DMS 273 (cell line): ENCODE measurements around the gene LUC7L.
A peak's percentile ranks its signal among the peaks of the same experiment; 100 is the strongest.
"Not testable (repeated sequence)": the region's sequence is repeated elsewhere in the genome, so short reads cannot be mapped to it uniquely, and the experiment has no call there.

Experiments
- DNase-seq: peaks from one replicate; lab custom pipeline; 2025; ENCODE audit not compliant: unreplicated experiment; lab: John Stamatoyannopoulos, UW

LUC7L gene

DNA sequence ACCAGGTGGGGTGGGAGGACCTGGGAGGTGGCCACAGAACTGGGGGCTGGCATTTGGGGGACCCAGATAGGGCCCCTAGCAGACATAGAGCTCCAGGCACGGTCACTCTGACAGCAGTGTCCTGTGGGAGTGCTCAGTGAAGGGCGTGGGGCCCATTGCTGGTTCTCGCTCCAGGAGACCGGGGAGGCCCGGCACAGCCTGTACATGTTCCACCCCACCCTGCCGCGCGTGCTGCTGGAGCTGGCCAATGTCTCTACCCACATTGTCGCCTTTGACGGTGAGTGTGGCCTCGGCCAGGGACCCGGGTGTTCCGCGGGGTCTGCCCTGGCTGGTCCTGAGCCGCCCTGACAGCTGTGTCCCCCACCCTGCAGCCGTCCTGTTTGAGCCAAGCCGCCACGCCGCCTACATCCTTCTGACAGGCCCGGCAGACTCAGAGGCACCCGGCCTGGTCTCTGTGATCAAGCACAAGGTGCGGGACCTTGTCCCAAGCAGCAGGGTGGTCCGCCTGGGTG is 35.2 kb upstream of the LUC7L start:
- no peak for DNase-seq

DNA sequence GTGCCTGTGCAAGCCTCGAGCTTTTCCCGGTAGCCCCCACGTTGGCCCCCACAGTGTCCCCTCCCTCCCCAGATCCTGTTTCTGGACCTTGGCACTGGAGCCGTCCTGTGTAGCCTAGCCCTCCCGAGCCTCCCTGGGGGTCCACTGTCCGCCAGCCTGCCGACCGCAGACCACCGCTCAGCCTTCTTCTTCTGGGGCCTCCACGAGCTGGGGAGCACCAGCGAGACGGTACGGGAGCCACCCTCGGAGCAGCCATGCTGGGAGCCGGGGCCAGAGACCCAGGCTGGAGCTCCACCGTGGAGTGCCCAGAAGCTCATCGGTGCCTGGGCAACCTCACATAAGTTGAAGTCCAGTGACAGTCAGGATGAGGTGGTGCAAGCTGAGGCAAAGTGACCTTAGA is 34.7 kb upstream of the LUC7L start:
- DNase-seq, result no peak

DNA sequence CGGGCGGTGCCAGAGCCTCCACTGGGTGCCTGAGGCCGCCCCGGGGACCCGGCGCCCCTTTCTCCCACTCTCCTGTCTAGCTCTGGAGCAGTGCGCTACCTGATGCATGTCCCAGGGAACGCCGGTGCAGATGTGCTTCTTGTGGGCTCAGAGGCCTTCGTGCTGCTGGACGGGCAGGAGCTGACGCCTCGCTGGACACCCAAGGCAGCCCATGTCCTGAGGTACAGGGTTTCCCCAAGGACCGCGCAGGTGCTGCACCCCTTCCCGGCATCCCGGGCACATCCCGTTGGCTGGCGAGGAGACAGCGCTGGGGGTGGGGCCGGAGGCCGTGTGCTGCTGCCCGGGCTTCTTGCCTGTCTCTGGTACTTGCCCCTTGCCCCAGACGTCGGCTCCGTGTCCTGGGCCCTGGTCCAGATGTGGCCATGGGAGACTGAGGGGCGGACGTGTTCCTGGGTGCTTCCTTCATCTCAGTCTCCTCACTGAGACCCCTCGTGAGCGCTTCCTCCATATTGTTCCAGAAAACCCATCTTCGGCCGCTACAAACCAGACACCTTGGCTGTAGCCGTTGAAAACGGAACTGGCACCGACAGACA is 34.0 kb upstream of the LUC7L start:
- DNase-seq, result no peak

DNA sequence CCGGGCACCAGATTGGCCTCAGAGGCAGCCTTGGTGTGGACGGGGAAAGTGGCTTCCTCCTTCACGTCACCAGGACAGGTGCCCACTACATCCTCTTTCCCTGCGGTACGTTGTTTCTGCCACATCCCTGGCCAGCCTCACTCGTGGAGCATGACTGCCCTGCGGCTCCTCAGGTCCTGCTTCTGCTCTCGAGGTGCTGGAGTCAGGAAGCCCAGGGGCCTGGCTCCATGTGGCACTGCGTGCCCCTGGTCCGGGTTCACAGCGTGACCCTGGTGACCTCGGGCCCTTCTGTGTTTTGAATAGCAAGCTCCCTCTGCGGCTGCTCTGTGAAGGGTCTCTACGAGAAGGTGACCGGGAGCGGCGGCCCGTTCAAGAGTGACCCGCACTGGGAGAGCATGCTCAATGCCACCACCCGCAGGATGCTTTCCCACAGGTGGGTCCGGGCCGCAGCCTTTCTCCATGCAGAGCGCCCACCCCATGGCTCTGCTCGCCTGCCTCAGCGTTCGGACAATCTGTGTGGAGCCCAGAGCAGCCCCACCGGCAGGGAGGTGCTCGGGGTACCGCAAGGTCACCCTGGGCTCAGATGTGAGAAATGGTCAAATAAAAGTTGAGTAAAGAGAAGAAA is 33.0 kb upstream of the LUC7L start:
- DNase-seq, result no peak

DNA sequence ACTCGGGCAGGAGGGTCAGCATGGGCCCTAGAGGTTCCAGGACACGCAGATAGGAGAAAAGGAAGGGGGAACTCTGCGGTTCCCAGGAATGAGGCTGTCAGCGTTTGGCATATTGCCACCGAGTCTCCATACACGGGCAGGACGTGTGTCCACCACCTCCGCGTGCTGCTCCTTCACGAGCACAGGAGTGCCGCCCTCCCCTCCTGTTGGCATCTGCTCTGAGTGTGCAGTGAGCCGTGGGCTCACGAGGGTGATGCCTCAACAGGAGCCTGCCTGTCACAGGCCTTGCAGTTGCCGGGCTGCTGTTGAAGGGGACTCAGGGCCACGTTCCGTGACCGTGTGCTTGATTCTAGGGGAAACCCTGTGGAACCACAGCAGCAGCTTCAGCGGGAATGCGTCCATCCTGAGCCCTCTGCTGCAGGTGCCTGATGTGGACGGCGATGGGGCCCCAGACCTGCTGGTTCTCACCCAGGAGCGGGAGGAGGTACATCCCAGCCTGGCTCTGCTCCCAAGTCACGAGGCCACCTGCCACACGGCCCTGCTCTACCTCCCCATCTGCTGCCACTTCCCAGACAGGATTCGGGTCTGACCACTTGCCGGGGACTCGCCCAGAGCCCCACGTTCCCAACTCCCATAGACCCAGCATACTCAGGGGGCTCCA is 31.9 kb upstream of the LUC7L start:
- DNase-seq, result peak; percentile 77

DNA sequence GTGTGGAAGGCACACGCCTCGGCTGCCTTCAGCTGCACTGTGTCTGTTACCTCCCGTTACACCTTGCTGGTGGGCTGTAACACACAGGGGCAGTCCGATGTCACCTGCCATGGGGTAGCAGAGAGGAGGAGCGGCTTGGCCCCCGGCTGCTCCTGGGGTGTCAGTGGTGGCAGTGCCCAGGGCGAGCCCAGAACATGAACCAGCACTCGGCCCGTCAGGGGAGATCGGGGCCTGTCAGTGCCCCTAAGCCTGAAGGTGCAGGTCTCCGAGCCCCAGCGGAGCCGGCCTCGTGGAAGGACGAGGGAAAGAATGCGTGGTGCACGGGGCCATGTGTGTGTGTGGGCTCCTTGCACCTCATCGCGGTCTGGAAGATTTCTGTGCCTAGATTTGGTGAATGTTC is 31.1 kb upstream of the LUC7L start:
- no peak for DNase-seq

DNA sequence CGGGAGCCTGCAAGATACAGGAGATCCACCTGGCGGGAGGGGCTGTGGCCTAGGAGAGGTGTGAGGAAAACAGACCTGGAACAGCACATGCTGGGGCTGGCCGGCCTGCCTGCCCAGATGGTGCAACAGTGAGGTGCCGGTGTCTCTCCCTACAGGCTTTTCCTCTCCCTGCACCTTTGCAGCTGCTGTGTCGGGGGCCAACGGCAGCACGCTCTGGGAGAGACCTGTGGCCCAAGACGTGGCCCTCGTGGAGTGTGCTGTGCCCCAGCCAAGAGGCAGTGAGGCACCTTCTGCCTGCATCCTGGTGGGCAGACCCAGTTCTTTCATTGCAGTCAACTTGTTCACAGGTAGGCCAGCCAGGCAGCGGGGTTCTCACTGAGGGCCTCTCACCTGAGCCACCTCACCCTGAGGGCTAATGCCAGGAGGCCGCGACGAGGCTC is 30.6 kb upstream of the LUC7L start:
- DNase-seq, result no peak

DNA sequence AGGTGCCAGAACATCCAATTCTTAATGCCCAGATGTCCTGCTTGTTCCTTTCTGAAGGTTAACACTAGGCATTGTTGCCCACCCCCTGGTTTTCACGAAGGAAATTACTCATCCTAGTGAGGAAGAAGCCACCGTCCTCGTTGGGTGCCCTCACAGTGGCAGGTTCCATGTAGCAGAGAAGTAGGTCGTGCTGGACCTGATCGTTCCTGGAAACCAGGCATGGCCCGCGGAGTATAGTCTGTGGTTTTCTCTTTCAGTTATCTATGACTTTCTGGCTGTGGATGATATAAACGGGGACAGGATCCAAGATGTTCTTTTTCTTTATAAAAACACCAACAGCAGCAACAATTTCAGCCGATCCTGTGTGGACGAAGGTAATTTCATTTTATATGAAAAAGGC is 30.0 kb upstream of the LUC7L start:
- no peak for DNase-seq

DNA sequence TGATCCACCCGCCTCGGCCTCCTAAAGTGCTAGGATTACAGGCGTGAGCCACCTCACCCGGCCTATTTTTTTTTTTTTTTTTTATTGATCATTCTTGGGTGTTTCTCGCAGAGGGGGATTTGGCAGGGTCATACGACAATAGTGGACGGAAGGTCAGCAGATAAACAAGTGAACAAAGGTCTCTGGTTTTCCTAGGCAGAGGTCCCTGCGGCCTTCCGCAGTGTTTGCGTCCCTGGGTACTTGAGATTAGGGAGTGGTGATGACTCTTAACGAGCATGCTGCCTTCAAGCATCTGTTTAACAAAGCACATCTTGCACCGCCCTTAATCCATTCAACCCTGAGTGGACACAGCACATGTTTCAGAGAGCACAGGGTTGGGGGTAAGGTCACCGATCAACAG is 28.8 kb upstream of the LUC7L start:
- not testable (repeated sequence) for DNase-seq

DNA sequence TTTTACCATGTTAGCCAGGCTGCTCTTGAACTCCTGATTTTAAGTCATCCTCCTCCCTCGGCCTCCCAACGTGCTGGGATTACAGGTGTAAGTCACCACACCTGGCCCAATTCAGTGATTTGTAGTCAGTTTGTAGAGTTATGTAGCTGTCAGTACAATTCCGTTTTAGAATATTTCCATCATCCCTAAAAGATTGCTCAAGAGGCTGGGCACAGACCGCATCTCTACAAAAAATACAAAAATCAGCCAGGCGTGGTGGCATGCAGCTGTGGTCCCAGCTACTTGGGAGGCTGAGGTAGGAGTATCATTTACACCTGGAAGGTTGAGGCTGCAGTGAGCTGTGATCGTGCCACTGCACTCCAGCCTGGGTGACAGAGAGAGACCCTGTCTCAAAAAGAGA is 25.9 kb upstream of the LUC7L start:
- no peak for DNase-seq

DNA sequence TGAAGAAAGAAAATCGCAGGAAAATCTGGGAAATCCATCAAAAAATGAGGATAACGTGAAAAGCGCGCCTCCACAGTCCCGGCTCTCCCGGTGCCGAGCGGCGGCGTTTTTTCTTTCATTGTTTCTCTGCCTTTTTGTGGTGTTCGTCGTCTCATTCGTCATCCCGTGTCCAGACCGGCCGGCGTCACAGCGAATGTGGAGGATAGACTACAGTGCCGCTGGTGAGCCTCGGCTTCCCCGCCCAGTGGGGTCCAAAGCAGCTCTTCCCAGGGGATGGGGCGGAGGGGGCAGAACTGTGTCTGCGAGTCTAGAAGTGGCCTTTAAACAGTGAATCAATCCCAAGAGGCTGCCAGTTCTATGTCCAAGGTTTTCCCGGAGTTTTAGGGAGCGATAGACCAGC is 25.2 kb upstream of the LUC7L start:
- no peak for DNase-seq

DNA sequence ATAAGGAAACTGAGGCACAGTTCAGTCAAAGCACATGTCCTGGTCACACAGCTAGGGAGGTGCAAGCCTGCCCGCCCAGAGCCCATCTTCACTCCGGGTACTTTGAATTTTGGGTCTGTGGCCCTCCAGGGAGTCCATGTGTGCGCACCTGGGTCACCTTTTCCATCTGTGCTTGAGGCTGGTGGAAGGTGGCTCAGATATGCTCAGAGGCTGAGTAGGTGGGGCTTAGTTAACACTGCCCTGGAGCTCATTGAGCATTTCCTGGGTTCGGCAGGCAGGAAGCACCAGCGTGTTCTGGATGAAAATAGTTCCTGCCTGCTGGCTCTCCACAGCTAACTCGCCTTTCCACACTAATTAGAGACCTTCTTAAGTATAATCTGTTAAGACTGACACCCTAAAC is 24.6 kb upstream of the LUC7L start:
- no peak for DNase-seq

DNA sequence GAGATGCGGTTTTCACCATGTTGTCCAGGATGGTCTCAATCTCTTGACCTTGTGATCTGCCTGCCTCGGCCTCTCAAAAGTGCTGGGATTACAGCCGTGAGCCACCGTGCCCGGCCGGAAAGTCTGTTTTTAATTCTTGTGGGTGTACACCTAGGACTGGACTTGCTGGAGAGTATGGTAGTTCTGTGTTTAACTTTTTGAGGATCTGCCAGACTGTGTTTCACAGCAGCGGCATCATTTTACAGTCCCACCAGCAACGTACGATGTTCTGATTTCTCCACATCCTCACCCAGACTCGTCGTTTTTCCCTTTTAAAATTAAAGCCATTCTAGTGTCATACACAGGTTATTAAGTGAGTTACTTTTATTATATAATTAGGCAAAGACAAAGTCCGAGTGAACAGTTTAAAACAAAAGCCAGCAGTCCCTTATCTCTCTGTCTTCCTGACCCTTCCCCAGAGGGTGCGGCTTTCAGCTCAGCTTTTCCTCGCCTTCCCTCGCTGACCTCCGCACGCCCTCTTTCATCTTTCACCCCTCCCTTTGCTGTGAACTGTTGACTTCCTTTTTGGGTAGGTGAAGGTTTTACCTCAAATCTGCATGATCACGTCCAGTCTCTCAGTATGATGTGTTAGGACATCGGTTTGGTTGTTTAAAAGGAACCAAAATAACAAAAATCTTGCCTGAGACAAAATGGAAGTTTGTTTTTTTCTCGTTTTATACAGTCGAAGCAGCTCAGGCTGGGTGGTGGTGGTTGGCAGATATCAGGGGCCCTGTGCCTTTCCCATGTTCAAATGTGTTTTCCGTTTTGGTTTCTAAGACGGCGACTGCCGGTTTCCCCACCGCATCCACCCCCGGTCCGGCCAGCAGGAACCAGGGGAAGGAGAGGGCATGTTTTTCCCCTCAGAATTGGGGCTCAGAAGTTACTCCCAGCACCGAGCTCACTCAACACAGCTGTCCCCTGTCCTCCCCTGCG is 23.4 kb upstream of the LUC7L start:
- DNase-seq, result no peak

DNA sequence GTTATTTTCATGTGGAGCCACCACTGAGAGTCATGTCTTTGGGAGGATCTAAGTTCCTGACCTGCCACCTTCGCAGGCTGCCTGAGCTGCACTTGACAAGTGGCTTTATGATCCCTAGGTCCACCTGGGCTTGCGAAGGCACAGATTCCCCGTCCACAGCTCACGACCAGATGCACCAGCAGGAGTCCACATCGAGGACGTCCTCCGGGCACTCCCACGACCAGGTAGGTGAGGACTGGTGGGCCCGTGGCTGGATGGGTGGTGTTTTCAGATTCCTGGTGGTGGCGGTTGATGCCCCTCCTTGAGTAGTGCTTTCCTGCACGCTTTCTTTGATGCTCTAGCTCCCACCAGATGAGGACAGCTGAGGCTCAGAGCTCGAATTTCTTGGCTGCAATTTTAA is 20.2 kb upstream of the LUC7L start:
- DNase-seq, result no peak

DNA sequence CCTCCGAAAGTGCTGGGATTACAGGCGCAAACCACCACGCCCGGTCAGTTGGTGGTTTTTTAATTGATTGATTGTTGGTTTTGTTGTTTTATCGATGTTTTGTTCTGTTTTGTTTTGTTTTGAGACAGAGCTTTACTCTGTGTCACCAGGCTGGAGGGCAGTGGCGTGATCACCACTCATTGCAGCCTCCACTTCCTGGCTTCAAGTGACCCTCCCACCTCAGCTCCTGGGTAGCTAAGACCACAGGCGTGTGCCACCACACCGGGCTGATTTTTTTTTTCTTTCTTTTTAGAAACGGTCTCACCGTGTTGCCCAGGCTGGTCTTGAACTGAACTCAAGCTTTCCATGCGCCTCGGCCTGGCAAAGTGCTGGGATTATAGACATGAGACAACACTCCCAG is 17.8 kb upstream of the LUC7L start:
- DNase-seq, result no peak

DNA sequence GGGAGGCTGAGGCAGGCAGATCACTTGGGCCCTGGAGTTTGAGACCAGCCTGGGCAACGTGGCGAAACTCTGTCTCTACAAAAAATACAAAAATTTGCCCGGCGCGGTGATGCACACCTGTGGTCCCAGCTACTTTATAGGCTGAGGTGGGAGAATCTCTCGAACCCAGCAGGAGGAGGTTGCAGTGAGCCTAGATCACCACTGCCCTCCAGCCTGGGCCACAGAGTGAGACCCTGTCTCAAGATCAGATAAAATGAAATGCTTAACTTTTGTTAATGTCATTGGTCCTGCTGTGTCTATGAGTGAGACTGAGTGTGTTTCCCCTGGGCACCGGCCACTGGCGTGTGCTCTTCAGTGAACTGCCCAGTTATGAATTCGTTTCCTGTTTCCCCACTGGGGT is 15.9 kb upstream of the LUC7L start:
- no peak for DNase-seq

DNA sequence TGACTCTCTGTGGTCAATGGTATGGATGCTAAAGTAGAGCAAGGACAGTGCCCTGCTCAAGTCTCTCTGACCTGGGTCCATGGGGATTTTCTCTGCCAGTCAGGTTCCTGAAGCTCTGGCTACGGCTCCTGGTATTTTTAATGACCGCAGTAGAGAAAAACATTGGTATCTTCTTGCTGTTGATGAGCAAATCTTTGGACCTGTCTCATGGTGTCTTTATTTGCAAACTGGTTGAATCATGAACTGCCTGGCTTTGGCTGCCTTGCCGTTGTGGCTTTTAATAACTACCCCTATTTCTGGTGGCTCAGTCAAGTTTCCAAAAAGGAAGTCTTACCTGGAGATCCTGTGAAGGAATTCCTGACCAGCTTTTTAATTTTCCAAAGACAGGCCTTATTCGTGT is 14.1 kb upstream of the LUC7L start:
- DNase-seq, result no peak

DNA sequence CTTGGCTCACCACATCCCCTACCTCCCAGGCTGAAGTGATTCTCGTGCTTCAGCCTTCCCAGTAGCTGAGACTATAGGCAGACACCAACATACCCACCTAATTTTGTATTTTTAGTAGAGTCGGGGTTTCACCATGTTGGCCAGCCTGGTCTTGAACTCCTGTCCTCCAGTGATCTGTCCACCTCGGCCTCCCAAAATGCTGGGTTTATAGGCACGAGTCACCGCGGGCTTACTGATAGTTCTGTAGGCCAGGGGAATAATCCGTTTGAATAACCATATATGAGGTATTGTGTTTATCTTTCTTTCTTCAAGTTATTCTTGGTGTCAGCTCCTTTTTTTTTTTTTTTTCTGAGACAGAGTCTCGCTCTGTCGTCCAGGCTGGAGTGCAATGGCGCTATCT is 13.0 kb upstream of the LUC7L start:
- no peak for DNase-seq

DNA sequence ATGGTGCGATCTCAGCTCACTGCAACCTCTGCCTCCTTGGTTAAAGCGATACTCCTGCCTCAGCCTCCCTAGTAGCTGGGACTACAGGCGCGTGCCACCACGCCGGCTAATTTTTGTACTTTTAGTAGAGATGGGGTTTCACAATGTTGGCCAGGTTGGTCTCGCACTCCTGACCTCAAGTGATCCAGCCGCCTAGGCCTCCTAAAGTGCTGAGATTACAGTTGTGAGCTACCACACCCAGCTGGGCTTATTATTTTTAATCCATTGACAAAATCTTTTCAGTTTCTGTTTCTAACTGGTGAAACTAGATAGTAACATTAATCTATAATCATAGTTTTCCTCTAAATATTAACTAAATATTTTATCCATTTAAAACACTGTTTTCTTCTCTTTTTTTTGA is 11.3 kb upstream of the LUC7L start:
- DNase-seq, result no peak

DNA sequence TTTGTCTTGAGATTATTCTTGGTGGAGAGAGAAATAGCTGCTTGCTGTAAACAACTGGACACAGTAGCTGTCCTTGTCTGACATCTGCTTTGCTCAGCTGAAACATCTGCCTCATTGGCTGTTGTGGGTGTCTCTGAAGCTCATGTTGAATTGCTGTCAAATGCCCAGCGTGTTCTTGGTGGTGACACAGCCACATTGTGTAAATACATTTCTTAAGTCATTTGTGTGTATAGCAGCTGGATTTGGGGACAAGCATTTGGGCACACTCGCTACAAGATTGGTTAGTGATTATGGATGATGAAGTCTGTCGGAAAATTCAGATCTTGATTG is 10.7 kb upstream of the LUC7L start:
- no peak for DNase-seq

DNA sequence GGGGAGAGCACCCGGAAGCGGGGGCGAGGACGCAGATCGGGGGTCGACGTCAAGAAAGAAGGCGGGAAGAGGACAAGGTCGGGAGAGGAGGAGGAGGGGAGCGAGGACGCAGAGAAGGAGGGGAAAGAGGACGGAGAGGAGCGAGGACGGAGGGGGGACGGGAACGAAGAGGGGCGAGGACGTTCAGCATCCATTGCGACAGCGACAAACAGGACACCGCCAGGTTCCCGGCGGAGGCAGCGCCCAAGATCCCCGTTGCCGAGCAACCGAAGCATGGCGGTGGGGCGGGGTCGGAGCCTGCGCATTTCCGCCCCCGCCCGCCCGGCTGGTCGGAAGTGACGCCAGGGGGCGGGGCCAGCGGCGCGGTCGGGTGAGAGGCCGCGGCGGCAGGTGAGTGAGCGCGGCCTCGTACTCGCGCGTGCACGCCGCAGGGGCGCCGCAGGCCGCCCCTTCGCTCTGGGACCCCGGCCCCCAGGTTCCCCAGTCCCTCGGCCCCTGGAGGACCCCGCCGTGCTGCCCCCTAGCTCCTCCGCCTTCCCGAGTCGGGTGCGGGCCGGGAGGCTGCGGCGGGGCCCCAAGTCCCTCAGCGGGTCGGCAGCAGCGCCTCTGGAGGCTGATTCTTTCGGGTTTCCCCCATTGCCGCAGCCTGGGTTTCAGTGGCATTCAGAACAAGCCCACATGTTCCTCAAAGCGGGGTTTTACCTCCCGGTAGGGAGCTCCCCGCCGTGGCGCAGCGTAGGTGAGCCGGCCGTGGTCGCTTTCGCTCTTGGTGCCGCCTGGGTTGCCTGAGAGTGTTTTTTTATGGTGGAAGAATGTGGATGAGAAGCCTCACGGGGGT is 5.4 kb upstream of the LUC7L start, which contains the start of gene FAM234A:
Gene FAM234A (plus strand): TSS at position 354 of the 838 bp plus-strand sequence. CDS start 19,593 bp downstream, outside the sequence.
- peak; percentile 99 for DNase-seq
